GM15510 (cell line): ENCODE measurements around the gene OLFM1.

Experiments
- POLR2A ChIP-seq: IDR thresholded peaks from 3 replicates; pipeline ENCODE4 v1.6.1; 2011; ENCODE audit warnings: borderline replicate concordance; ENCODE audit not compliant: insufficient read length; ENCODE audit errors: extremely low read depth

OLFM1 gene

DNA sequence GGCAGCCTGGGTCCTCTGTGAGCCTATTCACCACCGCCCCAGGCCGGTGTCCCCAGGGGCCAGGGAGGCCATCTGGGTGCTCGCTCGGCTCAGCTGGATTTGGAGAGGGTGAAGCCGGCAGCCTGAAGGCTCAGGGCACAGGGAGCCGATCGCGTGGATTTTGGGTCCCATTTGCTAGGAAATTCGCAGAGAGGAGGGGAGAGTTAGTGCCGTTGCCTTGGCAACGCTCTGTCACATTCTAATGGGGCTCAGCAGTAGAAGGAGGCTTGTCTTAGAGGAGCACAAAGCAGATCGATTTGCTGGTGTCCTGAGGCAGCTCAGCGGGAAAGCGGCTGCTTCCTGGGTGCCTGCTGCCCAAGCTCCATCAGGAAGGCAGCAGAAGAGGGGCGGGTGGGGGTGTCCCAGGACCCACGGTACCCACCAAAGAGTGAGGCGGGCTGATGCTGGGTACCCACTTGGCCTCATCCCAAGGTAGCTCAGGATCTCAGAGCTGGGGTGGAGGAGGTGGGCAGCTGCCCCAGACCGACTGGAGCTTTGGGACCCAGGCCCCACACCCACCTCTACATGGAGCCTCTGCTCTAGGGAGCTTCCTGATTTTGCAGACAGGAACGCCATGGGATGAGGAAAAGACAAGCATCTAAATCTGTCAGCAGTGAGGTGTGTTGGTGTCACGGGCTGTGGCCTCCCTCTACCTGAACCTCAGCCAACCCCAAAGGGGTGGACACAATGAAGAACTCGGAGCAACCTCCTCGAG is 17.1 kb upstream of the OLFM1 start:
- TF ChIP-seq POLR2A: no peak

DNA sequence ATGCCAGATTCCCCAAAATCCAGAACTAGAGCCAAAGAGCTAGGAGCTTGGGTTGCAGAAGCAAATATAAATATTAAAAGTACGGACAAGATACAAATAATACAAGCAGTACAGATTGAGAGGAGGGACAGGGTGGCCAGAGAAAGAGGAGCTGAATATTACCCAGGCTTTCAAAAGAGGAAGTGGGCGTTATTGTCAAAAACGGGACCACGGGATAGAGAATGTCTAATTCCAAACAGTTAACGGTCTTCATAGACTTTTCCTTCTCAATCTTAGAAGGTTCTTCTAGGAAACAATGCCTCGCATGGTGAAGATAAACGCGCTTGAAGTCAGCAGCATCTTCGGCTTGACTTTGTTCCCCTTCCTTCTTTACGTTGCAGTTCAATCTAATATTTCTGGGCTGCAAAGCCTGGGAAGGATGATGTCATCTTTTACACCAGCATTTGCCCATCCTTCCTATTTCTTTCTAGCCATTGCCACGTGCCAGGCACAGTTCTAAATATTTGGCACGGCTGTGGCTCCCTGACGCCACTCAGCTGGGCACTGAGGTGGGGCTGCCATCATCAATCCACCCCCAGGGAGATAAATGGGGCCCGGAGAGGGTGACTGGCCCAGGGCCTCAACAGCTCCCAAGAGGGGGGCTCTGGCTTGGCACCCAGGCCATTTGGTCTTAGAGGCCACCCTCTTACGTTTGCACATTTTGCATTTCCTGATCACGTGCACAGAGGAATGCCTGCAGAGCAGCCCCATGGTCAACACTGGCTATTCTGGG is 16.3 kb upstream of the OLFM1 start:
- no peak for TF ChIP-seq POLR2A

DNA sequence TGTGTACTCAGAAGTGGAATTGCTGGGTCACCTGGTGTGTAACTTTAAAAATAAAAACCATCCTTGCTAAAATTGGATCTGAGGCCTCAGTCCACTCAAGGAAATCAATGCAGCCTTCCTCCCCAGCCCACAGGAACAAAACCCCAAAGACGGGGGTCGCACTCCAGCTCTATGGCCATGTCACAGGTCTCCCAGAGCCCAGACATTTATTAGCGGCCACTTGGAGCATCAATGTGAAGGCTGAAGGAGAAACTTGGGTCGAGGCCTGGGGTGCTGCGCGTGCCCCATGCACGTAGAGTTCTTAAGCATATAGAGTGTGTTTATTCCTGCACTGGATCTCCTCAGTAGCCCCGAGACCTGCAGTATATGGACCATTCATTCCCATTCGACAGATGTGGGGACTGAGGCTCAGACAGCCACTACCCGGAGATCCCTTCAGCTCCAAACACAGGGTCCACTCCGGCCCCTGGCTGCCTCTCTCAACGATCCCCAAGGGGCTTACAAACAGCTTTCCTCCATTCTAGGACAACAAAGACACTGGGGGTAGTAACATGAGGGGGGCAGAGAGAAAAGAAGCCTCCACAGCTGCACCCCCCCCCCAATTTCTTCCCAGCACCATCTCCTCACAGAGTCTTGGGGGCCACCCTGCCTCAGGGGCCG is 14.3 kb upstream of the OLFM1 start:
- TF ChIP-seq POLR2A: no peak

DNA sequence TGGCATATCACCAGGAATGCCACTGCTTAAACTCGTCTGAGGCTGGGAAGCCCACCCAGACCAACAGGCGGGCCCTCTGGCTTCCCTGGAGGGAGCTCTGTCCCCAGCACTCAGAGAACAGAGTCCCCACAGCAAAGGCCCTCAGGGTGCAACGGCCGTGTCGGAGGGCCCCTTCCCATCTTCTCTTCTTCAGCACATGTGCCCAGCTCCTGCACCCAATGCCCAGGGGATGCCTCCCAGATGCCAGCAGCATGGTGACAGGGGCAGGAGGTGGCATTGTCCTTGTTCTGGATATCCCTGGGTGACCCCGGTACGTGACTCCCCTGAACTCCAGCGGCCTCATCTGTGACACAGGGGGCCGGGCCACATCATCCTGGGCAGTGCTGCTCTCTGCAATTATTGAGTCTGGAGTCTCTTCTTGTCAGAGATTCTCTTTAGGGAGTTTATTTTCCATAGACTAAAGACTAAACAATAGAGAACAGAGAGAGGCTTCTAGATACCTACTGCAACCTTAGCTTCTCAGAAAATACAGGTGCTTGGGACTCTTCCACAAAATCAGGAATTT is 13.6 kb upstream of the OLFM1 start:
- TF ChIP-seq POLR2A: no peak

DNA sequence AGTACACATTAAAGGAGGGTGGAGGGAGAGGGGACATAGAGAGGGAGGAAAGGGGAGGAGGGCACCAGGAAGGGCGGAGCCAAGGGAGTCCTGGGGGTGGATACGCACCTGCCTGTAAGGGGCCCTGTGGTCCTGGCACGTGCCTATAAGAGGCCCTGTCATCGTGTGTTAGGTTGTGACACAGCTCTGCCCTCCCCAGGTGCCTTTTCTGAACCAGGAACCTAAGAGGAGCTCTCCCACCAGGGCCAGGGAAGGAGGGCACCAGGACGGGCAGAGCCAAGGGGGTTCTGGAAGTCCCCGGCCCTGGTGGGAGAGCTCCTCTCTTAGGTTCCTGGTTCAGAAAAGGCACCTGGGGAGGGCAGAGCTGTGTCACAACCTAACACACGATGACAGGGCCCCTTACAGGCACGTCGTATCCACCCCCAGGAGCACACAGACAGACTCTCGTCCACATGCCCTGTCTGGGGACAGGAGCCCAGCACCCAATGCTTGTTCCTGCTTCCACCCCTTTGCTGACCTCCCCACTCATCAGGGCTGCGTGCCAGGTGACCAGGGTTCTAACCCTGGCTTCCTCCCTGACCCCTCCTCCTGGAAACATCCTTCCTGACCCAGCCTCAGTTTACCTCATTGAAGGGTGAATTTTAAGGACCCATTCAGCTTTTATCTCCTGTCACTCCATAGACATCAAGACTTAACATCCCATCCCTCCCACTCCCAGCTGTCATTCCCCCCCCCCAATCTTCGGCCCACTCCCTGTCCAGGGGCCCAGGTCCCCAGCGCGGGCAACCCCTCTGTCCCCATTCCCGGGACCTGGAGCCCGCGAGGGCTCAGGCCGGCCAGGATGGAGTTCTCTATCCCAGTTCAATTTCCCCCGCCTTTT is 12.9 kb upstream of the OLFM1 start:
- TF ChIP-seq POLR2A: no peak

DNA sequence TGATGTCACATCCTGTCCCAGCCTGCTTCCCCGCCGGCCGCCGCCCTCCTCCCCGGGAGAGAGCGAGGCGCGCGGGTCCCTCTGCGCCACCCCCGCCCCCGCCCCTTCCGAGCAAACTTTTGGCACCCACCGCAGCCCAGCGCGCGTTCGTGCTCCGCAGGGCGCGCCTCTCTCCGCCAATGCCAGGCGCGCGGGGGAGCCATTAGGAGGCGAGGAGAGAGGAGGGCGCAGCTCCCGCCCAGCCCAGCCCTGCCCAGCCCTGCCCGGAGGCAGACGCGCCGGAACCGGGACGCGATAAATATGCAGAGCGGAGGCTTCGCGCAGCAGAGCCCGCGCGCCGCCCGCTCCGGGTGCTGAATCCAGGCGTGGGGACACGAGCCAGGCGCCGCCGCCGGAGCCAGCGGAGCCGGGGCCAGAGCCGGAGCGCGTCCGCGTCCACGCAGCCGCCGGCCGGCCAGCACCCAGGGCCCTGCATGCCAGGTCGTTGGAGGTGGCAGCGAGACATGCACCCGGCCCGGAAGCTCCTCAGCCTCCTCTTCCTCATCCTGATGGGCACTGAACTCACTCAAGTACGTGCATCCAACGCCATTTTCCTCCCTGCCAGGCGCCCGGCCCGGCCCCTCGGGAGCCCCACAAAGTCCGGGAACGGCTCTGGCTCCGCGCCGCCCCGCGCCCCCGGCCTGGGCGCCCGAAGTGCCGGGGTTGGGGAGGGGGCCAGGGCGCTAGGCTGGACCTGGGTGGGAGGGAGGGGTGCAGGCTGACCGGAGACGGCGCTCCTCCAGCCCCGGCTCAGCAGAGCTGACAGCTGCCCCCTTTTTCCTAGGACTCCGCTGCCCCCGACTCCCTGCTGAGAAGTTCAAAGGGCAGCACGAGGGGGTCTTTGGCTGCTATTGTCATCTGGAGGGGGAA is 12.0 kb upstream of the OLFM1 start:
- no peak for TF ChIP-seq POLR2A

DNA sequence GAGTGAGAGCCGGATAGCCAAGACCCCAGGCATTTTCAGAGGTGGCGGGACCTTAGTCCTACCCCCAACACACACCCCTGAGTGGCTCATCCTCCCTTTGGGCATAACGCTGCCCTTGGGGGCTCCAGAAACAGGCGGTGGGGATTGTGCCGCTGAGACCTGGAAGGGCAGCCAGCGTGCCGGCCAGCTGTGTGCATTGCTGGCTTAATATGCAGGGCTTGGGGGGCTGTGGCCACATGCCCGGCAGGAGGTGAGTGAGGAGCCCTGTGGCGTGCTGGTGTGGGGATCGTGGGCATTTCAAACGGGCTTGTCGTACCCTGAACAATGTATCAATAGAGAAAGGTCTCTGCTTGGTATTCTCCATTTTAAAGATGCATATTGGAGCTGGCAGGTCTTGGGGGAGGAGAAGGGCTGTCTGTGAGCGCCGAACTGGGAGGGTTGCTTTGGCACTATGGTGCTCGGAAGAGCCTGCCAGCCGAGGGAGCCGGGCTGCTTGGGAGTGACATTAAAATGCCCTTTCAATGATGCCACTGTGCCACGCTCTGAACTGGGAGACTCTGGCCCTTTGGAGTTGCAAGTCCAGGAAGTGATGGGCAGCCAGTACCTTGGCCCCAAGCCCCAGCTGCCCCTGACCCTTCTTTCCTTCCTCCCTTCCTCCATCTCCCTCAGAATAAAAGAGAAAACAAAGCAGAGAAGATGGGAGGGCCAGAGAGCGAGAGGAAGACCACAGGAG is 11.2 kb upstream of the OLFM1 start:
- no peak for TF ChIP-seq POLR2A

DNA sequence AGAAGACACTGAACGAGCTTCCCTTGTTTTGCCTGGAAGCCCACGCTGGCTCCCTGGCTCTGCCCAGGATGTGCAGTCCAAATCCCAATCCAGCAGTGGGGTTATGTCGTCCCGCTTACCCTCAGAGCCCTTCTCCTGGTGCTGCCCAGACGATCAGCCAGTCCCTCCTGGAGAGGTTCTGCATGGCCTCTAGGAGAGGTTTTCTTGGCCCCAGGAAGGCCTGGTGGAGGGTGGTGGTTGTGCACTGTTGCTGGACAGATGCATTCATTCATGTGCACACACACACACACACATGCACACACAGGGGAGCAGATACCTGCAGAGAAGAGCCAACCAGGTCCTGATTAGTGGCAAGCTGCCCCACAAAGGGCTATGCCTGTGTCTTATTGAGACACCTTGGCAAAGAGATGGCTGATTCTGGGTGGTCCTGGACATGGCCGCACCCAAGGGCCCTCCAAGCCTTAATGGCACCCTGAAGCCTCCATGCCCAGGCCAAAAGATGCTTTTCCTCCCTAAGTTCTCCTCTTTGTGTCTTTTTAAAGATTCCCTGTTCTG is 10.5 kb upstream of the OLFM1 start:
- TF ChIP-seq POLR2A: no peak

DNA sequence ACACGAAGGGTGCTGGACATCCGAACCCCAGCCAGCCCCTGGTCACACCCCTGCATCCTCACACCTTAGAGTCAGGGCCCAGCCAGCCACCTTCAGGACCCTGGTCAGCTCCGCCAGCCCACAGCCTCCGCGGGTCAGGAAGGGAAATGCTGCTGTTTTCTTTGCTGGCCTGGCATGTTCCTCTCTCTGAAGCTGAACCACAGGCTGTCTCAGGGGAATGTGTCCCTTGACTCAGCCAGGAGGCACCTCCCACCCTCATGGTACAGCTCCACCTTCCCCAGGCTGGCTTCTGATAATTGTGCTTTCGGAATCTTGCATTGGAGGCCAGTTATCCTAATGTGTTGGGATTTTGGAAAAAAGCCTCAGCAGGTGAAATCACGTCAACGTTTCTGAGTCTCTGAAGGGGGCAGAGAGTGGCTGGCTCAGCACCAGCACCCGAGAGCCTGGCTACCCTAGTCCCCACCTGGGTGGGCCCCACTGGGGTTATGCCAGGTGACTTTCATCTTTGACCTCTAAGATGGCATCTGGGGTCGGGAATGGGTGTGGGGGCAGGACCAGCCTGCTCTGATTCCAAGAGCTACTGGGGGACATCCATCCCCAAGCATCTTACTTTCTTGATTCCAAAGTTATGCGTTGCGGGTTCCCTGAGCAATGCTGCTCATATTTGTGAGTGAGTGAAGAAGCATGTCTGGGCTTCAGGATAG is 9.8 kb upstream of the OLFM1 start:
- no peak for TF ChIP-seq POLR2A

DNA sequence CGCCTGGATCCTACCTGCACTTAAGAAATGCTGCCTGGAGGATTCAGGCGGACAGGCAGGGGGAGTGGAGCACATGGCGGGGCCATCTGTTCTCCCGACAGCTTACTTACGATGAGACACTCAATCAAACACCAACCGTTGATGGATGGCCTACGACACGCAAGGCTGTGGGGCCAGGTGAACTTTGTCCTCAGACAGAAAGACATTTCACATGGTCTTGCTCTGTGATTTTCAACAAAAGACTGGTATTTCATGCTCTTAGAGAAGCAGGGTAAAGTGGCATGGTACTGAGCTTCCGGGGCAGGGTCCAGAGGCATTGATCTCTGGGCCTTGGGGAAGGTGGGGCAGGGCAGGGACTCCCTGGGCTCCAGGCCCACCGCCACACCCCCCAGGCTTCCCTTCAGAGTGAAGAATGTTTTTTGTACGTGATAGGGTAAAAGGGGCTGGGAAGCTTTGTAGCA is 9.1 kb upstream of the OLFM1 start:
- no peak for TF ChIP-seq POLR2A

DNA sequence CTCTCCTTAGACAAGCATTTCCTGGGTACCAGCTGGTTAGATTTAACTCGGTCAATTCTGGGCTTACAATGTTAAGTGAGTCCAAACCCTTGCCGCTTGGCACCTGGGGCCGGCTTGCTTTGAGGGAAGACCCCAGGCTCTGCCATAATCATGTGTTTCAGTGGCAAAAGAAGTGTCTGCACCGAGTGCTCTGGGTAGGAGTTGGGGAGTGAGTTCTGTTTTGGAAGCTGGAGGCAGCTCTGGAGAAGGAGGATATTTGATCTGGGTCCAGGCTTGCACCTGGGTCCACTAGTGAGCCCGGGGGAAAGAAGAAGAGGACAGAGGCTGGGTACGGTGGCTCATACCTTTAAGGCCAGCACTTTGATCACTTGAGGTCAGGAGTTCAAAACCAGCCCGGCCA is 8.4 kb upstream of the OLFM1 start:
- TF ChIP-seq POLR2A: no peak

DNA sequence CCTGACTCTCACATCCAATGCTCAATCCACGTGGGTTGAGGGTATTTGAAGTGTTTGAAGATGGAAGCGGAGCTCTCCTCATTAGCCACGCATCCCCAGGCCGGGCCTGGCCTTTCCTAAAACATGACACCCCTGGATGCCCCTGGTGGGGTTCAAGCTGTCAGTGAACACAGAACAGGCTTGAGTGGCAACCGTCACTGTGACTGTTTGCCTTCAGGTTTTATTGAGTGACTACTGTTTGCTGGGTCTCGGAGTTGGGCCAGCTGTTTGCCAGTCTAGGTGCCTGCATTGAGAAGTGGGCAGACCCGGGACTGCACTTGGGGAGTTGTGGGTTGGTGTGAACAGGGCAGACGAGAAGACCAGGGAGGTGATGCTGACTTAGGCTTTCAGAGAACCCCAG is 7.8 kb upstream of the OLFM1 start:
- no peak for TF ChIP-seq POLR2A
